WERI-Rb-1 (cell line): Measurements from ENCODE around the gene MAGEA12.
"Not testable (repeated sequence)": the region's sequence is repeated elsewhere in the genome, so short reads cannot be mapped to it uniquely, and the experiment has no call there.

Source experiments
- DNase-seq: peaks from one replicate; pipeline ENCODE4 v3.0.0-alpha.2; 2020
- H3K27ac ChIP-seq: fragments of 250-450 bp; sonication (Bioruptor Pico); 2 replicates; pipeline ENCODE4 v1.5.1; 2020; ENCODE audit warnings: mild to moderate bottlenecking, moderate library complexity
- H3K27me3 ChIP-seq: fragments of 250-450 bp; sonication (Bioruptor Pico); 2 replicates; pipeline ENCODE4 v1.5.1; 2021; ENCODE audit warnings: mild to moderate bottlenecking, low read depth, moderate library complexity; ENCODE audit not compliant: insufficient read depth, severe bottlenecking
- H3K36me3 ChIP-seq: fragments of 250-450 bp; sonication (Bioruptor Pico); 2 replicates; pipeline ENCODE4 v1.5.1; 2020; ENCODE audit warnings: mild to moderate bottlenecking, moderate library complexity
- H3K4me3 ChIP-seq: 2 replicates; pipeline ENCODE4 v1.5.1; 2011; ENCODE audit warnings: low read depth, mild to moderate bottlenecking, control low read depth, low read length
- H3K9me3 ChIP-seq: fragments of 250-450 bp; sonication (Bioruptor Pico); 2 replicates; pipeline ENCODE4 v1.5.1; 2021; ENCODE audit warnings: mild to moderate bottlenecking, moderate library complexity; ENCODE audit not compliant: severe bottlenecking
- TF ChIP-seq, protein P1 (sequence below): IDR thresholded peaks from 2 replicates; pipeline ENCODE4 v1.5.1; 2011; ENCODE audit warnings: low read depth, mild to moderate bottlenecking, control low read depth, inconsistent platforms, low read length

MAGEA12 gene

GRCh38 chrX:152725409-152725808, 8.1 kb upstream of the MAGEA12 start:
- H3K4me3 ChIP-seq: no peak overlapping the region
- no peaks in the 10 kb centered on the region for H3K9me3 ChIP-seq
- no peaks in the 10 kb centered on the region for H3K36me3 ChIP-seq
- TF ChIP-seq, protein P1, sequence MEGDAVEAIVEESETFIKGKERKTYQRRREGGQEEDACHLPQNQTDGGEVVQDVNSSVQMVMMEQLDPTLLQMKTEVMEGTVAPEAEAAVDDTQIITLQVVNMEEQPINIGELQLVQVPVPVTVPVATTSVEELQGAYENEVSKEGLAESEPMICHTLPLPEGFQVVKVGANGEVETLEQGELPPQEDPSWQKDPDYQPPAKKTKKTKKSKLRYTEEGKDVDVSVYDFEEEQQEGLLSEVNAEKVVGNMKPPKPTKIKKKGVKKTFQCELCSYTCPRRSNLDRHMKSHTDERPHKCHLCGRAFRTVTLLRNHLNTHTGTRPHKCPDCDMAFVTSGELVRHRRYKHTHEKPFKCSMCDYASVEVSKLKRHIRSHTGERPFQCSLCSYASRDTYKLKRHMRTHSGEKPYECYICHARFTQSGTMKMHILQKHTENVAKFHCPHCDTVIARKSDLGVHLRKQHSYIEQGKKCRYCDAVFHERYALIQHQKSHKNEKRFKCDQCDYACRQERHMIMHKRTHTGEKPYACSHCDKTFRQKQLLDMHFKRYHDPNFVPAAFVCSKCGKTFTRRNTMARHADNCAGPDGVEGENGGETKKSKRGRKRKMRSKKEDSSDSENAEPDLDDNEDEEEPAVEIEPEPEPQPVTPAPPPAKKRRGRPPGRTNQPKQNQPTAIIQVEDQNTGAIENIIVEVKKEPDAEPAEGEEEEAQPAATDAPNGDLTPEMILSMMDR: no peak
- DNase-seq: no peak
- H3K27me3 ChIP-seq: peaks cover 40% of the 10 kb centered on the region
- H3K27ac ChIP-seq: no peak overlapping the region

- not testable (repeated sequence) for H3K27ac ChIP-seq, DNase-seq, H3K9me3 ChIP-seq, H3K36me3 ChIP-seq, H3K4me3 ChIP-seq
- H3K27me3 ChIP-seq: peaks cover 84% of the 10 kb centered on the region
These were observed 744 bp downstream of the MAGEA12 start for GRCh38 chrX:152734143-152734858.

DNA sequence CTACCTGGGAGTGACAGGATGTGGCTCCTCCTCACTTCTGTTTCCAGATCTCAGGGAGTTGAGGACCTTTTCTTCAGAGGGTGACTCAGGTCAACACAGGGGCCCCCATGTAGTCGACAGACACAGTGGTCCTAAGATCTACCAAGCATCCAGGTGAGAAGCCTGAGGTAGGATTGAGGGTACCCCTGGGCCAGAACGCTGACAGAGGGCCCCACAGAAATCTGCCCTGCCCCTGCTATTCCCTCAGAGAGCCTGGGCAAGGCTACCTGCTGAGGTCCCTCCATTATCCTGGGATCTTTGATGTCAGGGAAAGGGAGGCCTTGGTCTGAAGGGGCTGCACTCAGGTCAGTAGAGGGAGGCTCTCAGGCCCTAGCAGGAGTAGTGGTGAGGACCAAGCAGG, 1.5 kb downstream of the MAGEA12 start:
- H3K4me3 ChIP-seq: no peak overlapping the region
- no peaks in the 10 kb centered on the region for H3K9me3 ChIP-seq
- no peak for DNase-seq
- TF ChIP-seq, protein P1: no peak
- peaks cover 81% of the 10 kb centered on the region for H3K27me3 ChIP-seq
- no peaks in the 10 kb centered on the region for H3K36me3 ChIP-seq
- H3K27ac ChIP-seq: no peak overlapping the region

DNA sequence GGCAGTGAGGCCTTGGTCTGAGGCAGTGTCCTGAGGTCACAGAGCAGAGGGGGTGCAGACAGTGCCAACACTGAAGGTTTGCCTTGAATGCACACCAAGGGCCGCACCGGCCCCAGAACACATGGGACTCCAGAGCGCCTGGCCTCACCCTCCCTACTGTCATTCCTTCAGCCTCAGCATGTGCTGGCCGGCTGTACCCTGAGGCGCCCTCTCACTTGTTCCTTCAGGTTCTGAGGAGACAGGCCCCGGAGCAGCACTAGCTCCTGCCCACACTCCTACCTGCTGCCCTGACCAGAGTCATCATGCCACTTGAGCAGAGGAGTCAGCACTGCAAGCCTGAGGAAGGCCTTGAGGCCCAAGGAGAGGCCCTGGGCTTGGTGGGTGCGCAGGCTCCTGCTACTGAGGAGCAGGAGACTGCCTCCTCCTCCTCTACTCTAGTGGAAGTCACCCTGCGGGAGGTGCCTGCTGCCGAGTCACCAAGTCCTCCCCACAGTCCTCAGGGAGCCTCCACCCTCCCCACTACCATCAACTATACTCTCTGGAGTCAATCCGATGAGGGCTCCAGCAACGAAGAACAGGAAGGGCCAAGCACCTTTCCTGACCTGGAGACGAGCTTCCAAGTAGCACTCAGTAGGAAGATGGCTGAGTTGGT, 2.4 kb downstream of the MAGEA12 start:
- Histone ChIP-seq H3K27ac (no peak overlapping the region), H3K9me3 (no peaks in the 10 kb centered on the region), H3K4me3 (no peak overlapping the region), H3K36me3 (no peaks in the 10 kb centered on the region), H3K27me3 (peaks cover 77% of the 10 kb centered on the region)
- TF ChIP-seq, protein P1: no peak
- DNase-seq: no peak

DNA sequence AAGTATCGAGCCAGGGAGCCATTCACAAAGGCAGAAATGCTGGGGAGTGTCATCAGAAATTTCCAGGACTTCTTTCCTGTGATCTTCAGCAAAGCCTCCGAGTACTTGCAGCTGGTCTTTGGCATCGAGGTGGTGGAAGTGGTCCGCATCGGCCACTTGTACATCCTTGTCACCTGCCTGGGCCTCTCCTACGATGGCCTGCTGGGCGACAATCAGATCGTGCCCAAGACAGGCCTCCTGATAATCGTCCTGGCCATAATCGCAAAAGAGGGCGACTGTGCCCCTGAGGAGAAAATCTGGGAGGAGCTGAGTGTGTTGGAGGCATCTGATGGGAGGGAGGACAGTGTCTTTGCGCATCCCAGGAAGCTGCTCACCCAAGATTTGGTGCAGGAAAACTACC, 3.0 kb downstream of the MAGEA12 start:
- DNase-seq, H3K27ac ChIP-seq, H3K36me3 ChIP-seq, H3K9me3 ChIP-seq, H3K4me3 ChIP-seq: not testable (repeated sequence)
- H3K27me3 ChIP-seq: peaks cover 71% of the 10 kb centered on the region

DNA sequence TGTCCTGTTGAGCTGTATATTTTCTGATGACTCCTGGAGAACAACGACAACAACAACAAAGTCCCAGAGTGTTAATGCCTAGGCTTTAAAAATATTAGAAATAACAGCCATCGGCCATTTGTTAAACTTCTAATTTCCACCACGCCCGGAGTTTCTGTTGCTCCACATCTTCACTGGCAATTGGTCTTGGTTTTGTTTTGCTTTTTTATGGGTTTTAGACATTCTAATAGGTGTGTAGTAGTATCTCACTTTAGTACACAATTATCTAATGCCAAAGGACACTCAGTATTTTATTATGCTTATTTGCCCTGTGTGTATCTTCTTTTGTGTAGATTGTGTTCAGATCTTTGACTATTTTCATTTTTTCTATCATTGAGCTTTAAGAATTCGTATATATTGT, 5.0 kb downstream of the MAGEA12 start:
- no peaks in the 10 kb centered on the region for H3K36me3 ChIP-seq
- peaks cover 72% of the 10 kb centered on the region for H3K27me3 ChIP-seq
- DNase-seq: no peak
- TF ChIP-seq, protein P1: no peak
- no peak overlapping the region for H3K27ac ChIP-seq
- H3K9me3 ChIP-seq: no peaks in the 10 kb centered on the region
- no peak overlapping the region for H3K4me3 ChIP-seq

DNA sequence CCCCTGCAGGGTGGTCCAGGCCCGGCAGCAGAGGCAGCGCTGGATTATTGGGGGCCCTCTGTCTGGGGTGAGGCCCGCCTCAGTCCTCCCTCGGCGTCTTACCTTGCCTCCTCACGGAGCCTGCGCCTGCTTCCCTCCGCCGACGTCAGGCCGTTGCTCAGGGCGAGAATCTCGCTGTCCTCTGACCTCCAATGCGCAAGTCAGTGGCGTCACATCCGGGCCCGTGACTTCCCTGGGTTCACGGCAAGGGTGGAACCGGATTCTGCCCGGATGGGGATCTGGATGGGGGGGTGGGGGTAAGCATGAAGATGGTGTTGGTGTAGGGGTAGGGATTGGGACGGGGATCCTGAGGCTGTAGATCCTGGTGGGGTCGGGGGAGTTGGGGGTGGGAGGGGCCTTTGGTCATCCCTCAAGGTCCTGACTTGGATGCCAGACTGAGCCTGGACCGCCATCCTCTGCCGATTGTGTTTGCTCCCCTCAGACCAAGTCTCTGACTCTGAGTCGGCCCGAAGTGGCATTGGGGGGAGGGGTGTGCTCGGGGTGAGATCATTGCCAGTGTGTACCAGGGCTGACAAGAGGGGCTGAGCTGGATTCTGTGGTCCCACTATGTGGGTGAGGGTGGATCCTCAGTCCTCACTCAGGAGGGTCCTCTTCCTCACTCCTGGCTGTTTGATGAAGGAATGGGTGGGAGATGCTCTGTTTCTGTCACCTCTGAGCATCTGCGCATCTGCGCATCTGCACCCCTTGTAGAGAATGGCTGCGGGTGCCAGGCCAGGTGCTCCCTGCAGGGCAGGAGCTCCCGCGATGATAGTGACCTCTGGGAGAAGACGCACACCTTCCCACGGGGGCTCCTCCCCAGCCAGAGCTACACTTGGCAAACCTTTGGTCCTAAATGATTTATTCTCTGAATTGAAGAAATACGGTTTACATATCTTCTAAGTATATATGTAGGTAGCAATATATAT, 20.4 kb downstream of the MAGEA12 start, which contains the start of gene MAGEA2:
TSS of gene MAGEA2 (minus strand) at position 157 of the 965 bp plus-strand sequence. CDS start 2,479 bp downstream, outside the sequence.
- DNase-seq, H3K27ac ChIP-seq, H3K27me3 ChIP-seq, H3K4me3 ChIP-seq, H3K9me3 ChIP-seq, H3K36me3 ChIP-seq: not testable (repeated sequence)

DNA sequence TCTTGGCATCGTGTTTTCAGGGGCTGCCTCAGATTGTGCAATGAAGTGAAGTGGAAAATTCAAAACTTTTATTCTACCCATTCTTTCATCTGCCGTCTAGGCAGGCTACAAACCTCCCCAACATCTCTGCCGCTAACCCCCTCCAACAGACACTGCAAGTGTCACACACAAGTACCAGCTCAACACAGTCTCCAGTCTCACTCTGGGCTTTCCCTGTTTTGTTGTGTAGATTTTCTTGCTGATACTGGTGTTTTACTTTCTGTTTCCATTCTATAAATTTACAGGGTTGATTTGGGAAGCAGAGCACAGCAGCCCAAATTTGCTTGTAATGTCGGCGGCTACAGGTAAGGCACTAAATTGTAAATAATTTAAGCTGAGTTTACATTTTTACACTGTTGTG, 21.3 kb downstream of the MAGEA12 start:
- H3K36me3 ChIP-seq, H3K27ac ChIP-seq, H3K4me3 ChIP-seq, DNase-seq, H3K9me3 ChIP-seq, H3K27me3 ChIP-seq: not testable (repeated sequence)

GRCh38 chrX:152758918-152759317, 25.4 kb downstream of the MAGEA12 start, which contains the start of gene CSAG3:
Gene CSAG3 (plus strand): TSS chrX:152759218.
- not testable (repeated sequence) for H3K9me3 ChIP-seq, DNase-seq, H3K27me3 ChIP-seq, H3K4me3 ChIP-seq, H3K27ac ChIP-seq, H3K36me3 ChIP-seq
